OCI-LY7 (cell line): ENCODE data around the gene LYG1.
"Not testable (repeated sequence)": the region's sequence is repeated elsewhere in the genome, so short reads cannot be mapped to it uniquely, and the experiment has no call there.

Source experiments
- CTCF ChIP-seq: fragments of 200-600 bp; sonication (generic); conservative IDR thresholded peaks from 2 replicates; pipeline ENCODE4 v1.5.1; 2014; ENCODE audit warnings: mild to moderate bottlenecking, antibody characterized with exemption, low read length, moderate library complexity, mixed read lengths
- EZH2phosphoT487 ChIP-seq: fragments of 200-600 bp; sonication (generic); IDR thresholded peaks from 2 replicates; pipeline ENCODE4 v1.6.1; 2018; ENCODE audit warnings: low read depth, borderline replicate concordance, mild to moderate bottlenecking, mixed run types, antibody characterized with exemption, low read length, moderate library complexity, mixed read lengths

GRCh38 chr2:99278195-99278765, 22.7 kb downstream of the LYG1 start:
- TF ChIP-seq CTCF, EZH2phosphoT487: not testable (repeated sequence)
